HEK293T (cell line): ENCODE data around the gene CLIC4.
"Not testable (repeated sequence)": the region's sequence is repeated elsewhere in the genome, so short reads cannot be mapped to it uniquely, and the experiment has no call there.

Experiments
- CTCF ChIA-PET: fragments of 350-600 bp; formaldehyde crosslinking; extraction: SDS; loops from one replicate; lab custom pipeline; 2021; ENCODE audit warnings: antibody characterized with exemption, inconsistent platforms; lab: Yijun Ruan, JAX
- POLR2A ChIA-PET: fragments of 350-600 bp; formaldehyde crosslinking; extraction: SDS; loops from one replicate; lab custom pipeline; 2020; ENCODE audit warnings: antibody characterized with exemption, inconsistent platforms; lab: Yijun Ruan, JAX
- DNase-seq: peaks from one replicate; pipeline ENCODE4 v3.0.0; 2012; ENCODE audit warnings: mixed read lengths; ENCODE audit errors: extremely low spot score
- ARNT ChIP-seq: fragments of 450-650 bp; IDR thresholded peaks from 2 replicates; pipeline ENCODE4 v1.6.1; 2017; ENCODE audit warnings: mild to moderate bottlenecking
- BHLHE40 ChIP-seq: fragments of 450-650 bp; IDR thresholded peaks from 2 replicates; pipeline ENCODE4 v1.6.1; 2016; ENCODE audit warnings: mild to moderate bottlenecking, moderate library complexity, borderline replicate concordance
- CTBP1 ChIP-seq: fragments of 450-650 bp; IDR thresholded peaks from 2 replicates; pipeline ENCODE4 v1.6.1; 2016; ENCODE audit warnings: borderline replicate concordance
- ELF4 ChIP-seq: fragments of 450-650 bp; IDR thresholded peaks from 2 replicates; pipeline ENCODE4 v1.6.1; 2017; ENCODE audit warnings: antibody characterized with exemption
- FOXA1 ChIP-seq: fragments of 450-650 bp; IDR thresholded peaks from 2 replicates; pipeline ENCODE4 v1.6.1; 2016; ENCODE audit warnings: mild to moderate bottlenecking
- FOXK2 ChIP-seq: fragments of 450-650 bp; IDR thresholded peaks from 2 replicates; pipeline ENCODE4 v1.6.1; 2016; ENCODE audit warnings: mild to moderate bottlenecking
- FOXM1 ChIP-seq: fragments of 450-650 bp; IDR thresholded peaks from 2 replicates; pipeline ENCODE4 v1.6.1; 2017; ENCODE audit warnings: mild to moderate bottlenecking, borderline replicate concordance
- HDGF ChIP-seq: fragments of 450-650 bp; IDR thresholded peaks from 2 replicates; pipeline ENCODE4 v1.6.1; 2017; ENCODE audit warnings: antibody characterized with exemption, borderline replicate concordance
- L3MBTL2 ChIP-seq: fragments of 450-650 bp; conservative IDR thresholded peaks from 2 replicates; pipeline ENCODE4 v1.6.1; 2016; ENCODE audit warnings: mild to moderate bottlenecking
- LEF1 ChIP-seq: fragments of 450-650 bp; IDR thresholded peaks from 2 replicates; pipeline ENCODE4 v1.6.1; 2017; ENCODE audit warnings: mild to moderate bottlenecking, borderline replicate concordance
- NFRKB ChIP-seq: fragments of 450-650 bp; IDR thresholded peaks from 2 replicates; pipeline ENCODE4 v1.6.1; 2016; ENCODE audit warnings: mild to moderate bottlenecking, moderate library complexity
- SP1 ChIP-seq: fragments of 450-650 bp; IDR thresholded peaks from 2 replicates; pipeline ENCODE4 v1.6.1; 2017
- SUZ12 ChIP-seq: fragments of 450-650 bp; IDR thresholded peaks from 2 replicates; pipeline ENCODE4 v1.6.1; 2016; ENCODE audit warnings: mild to moderate bottlenecking
- TARDBP ChIP-seq: fragments of 450-650 bp; IDR thresholded peaks from 2 replicates; pipeline ENCODE4 v1.6.1; 2016
- ZNF384 ChIP-seq: fragments of 450-650 bp; IDR thresholded peaks from 2 replicates; pipeline ENCODE4 v1.6.1; 2016
- TF ChIP-seq, protein P1 (sequence below): fragments of 450-650 bp; IDR thresholded peaks from 2 replicates; pipeline ENCODE4 v1.6.1; 2016

The CLIC4 gene

DNA sequence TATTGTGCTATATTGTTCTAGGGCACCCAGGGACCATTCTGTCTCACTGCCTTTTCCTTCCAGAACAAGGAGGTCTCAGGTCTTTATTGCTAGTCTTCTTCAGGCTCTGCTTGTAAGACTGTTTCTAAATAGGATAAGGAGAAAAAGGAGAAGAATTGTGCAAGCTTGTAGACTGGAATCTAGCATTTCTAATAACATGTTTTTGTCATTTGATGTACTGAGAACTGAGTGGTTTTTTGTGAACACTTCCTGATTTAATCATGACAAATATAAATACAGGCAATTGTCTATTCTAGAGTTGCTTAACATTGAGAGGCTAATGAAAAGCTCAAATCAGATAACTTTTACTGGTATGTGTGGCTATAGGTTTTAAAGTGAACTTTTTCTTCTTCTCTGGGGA is 77.6 kb downstream of the CLIC4 start:
- ChIA-PET POLR2A (no interaction called here), CTCF (interaction anchor here (0.7 to 0.8 kb wide), 2 partner anchors 134 kb away, joined by 4 read pairs; no protein-coding TSS in a partner anchor)
- TF ChIP-seq TARDBP (no peak), NFRKB (no peak), SUZ12 (no peak), ELF4 (no peak), CTBP1 (no peak), BHLHE40 (no peak), LEF1 (no peak)
- TF ChIP-seq, protein P1, sequence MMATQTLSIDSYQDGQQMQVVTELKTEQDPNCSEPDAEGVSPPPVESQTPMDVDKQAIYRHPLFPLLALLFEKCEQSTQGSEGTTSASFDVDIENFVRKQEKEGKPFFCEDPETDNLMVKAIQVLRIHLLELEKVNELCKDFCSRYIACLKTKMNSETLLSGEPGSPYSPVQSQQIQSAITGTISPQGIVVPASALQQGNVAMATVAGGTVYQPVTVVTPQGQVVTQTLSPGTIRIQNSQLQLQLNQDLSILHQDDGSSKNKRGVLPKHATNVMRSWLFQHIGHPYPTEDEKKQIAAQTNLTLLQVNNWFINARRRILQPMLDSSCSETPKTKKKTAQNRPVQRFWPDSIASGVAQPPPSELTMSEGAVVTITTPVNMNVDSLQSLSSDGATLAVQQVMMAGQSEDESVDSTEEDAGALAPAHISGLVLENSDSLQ, result no peak

GRCh38 chr1:24823486-24823885 is 78.2 kb downstream of the CLIC4 start:
- ChIA-PET CTCF (interaction anchor here (0.7 to 0.8 kb wide), 3 partner anchors 24 to 975 kb away, joined by 3 to 7 read pairs (median 4); no protein-coding TSS in a partner anchor), POLR2A (interaction anchor here (1.4 kb wide), 1 partner anchor 77 kb away, joined by 4 read pairs; no protein-coding TSS in a partner anchor)
- DNase-seq, result not testable (repeated sequence)

More for the DNA sequence above, 77.6 kb downstream of the CLIC4 start:
- no peak for DNase-seq

DNA sequence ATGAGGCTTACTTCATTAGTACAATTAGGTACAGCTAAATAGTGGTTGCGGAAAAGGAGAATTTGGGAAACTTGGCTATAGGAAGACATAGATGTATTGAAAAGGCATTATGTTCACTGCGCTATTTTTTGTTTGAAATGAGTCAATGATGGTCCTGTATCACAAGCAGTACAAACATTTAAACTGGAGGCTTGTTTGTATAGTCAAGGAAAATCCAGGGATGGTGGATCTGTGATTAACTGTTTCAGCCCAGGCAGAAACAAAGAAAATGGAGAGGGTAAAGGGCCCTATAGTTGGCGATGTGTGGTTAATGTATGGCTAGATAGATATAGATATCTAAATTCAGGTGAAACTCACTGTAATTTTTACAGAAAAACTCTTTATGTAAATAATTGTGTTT is 79.9 kb downstream of the CLIC4 start:
- TF ChIP-seq FOXM1 (no peak), SP1 (no peak)
- DNase-seq, result no peak
- ChIA-PET POLR2A (interaction anchor here (1.1 kb wide), 2 partner anchors 80 kb away, joined by 3 read pairs; partner anchors contain the start of gene CLIC4), CTCF (interaction anchor here (1.0 to 2.8 kb wide), 3 partner anchors 19 to 136 kb away, joined by 3 to 16 read pairs (median 3); partner anchors contain the start of gene CLIC4)

- TF ChIP-seq FOXA1, result no peak
- TF ChIP-seq ELF4, result no peak
- no peak for TF ChIP-seq ZNF384
- no peak for TF ChIP-seq NFRKB
- TF ChIP-seq SUZ12, result no peak
- ChIA-PET POLR2A (interaction anchor here (1.1 kb wide), 1 partner anchor 81 kb away, joined by 3 read pairs; the partner anchor contains the start of gene CLIC4), CTCF (interaction anchor here (1.3 to 2.8 kb wide), 3 partner anchors 65 to 138 kb away, joined by 3 to 16 read pairs (median 4); no protein-coding TSS in a partner anchor)
- DNase-seq, result no peak
These were observed 81.3 kb downstream of the CLIC4 start for GRCh38 chr1:24826510-24826909.

DNA sequence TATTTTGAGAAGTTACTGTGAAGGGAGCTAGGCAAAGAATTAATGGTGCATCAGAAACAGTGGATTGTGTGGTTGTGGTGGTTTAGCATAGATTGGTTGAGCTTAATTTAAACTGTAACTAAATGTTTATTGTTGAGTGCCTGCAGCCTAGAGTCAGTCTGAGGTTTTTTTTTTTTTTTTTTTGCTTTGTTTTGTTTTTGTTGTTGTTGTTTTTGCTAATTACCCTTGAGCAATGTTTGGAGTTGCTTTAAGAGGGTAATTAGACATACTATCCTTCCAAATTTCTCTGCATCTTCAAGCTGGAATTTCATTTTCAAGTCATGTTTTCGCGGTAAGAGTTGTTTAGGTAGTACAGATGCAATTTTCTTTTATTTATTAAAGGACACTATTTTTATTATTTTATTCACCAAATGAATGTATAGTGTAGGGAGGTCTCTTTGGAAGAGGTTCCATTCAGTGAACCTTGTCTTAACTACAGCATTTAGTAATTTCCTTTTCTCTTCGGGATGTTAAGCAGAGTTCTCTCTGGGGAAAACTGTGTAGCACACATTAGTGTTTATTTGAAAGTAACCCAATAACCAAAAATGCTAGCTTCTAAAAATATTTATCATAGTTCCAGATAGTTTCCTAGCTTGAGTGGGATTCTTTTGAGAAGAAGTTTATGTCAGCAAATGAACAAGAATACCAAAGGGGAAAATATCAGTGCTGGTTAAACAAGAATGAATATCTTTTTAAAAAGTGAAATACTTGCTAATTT is 82.3 kb downstream of the CLIC4 start:
- ChIA-PET CTCF (interaction anchor here (0.6 to 2.2 kb wide), 2 partner anchors 76 to 139 kb away, joined by 3 to 4 read pairs; no protein-coding TSS in a partner anchor), POLR2A (interaction anchor here (1.5 to 3.3 kb wide), 2 partner anchors 82 to 123 kb away, joined by 4 to 14 read pairs; partner anchors contain the start of gene CLIC4)
- TF ChIP-seq FOXK2 (no peak), NFRKB (no peak), FOXA1 (no peak), TARDBP (no peak), BHLHE40 (no peak), CTBP1 (no peak), ELF4 (no peak), ZNF384 (no peak)
- no peak for DNase-seq

DNA sequence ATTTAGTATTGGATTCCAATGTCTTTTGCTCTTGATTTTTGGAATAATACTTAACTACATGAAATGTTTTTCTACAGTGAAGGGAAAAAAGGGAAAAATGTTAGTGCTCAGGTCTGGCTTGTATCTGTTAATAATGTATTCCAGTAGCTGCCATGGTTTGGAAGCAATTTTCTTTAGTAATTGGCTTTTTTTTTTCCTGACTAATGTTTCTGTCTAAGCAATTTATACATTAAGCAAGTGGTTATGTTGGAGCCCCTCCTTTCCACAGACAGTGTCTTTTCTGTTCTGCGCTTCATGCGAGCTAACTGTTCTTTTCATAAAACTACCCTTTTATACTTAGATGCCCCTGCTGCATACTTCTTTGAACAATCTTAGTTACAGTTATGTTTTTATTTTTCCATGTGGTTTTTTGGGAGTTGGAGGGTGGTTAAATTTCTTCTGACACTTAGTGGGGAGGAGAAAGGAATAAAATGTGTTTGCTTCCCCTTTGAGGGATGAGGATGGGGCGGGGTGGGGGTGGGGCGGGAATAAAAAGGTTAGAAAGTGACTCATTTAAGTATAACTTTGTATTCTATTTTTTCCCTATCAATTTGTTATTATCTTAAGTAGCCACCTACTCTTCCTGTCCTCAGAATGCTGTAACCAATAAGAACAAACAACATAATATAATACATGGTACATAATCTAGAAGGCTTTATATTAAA is 83.1 kb downstream of the CLIC4 start:
- TF ChIP-seq CTBP1, result no peak
- TF ChIP-seq SUZ12, result no peak
- TF ChIP-seq FOXK2, result no peak
- no peak for TF ChIP-seq HDGF
- no peak for TF ChIP-seq NFRKB
- no peak for TF ChIP-seq FOXM1
- no peak for TF ChIP-seq SP1
- TF ChIP-seq, protein P1, result no peak
- no peak for TF ChIP-seq FOXA1
- no peak for TF ChIP-seq L3MBTL2
- TF ChIP-seq ZNF384, result no peak
- no peak for TF ChIP-seq BHLHE40
- no peak for TF ChIP-seq TARDBP
- TF ChIP-seq ARNT, result no peak
- TF ChIP-seq LEF1, result no peak
- no peak for TF ChIP-seq ELF4
- ChIA-PET POLR2A (interaction anchor here (1.5 to 3.3 kb wide), 2 partner anchors 83 to 123 kb away, joined by 4 to 14 read pairs; partner anchors contain the start of gene CLIC4), CTCF (interaction anchor here (1.0 to 1.5 kb wide), 2 partner anchors 140 to 145 kb away, joined by 3 to 4 read pairs; no protein-coding TSS in a partner anchor)
- no peak for DNase-seq

GRCh38 chr1:24828887-24829192 is 83.6 kb downstream of the CLIC4 start:
- TF ChIP-seq, protein P1, result peak; percentile 83
- TF ChIP-seq L3MBTL2, result no peak
- CTCF ChIA-PET, result interaction anchor here (1.0 to 1.5 kb wide), 2 partner anchors 140 to 145 kb away, joined by 3 to 4 read pairs; no protein-coding TSS in a partner anchor
- POLR2A ChIA-PET, result interaction anchor here (1.5 to 3.3 kb wide), 2 partner anchors 84 to 124 kb away, joined by 4 to 14 read pairs; partner anchors contain the start of gene CLIC4
- peak; percentile 28 for DNase-seq
